Measurements from ENCODE around the gene CAMSAP2. TPM values are rescaled to one million over a fixed set of nuclear protein-coding genes. Genes with fewer than 3 reads are reported as not detected.

Gene CAMSAP2
- polyA plus RNA-seq, 1 of the 3 experiments (the other 2 are of a cell fraction), result 5.5 TPM

GRCh38 chr1:200885623-200886402 lies 147.1 kb downstream of the CAMSAP2 start:
- POLR2A ChIA-PET, result no interaction called here
- H3K9ac ChIP-seq, result no peak overlapping the region
- DNase-seq, result no peak
- H3F3A ChIP-seq (replicated peaks; ENCODE audit: insufficient read depth), result no peaks in the 10 kb centered on the region
- WGBS (ENCODE audit: low lambda C conversion rate), result 87% methylated on average over 6 of the region's 6 CpGs
- no peaks in the 10 kb centered on the region for H3K9me2 ChIP-seq
- H3K27me3 ChIP-seq (ENCODE audit: insufficient read depth), result no peaks in the 10 kb centered on the region
- H3K79me2 ChIP-seq (ENCODE audit: insufficient read depth), result no peaks in the 10 kb centered on the region
- H3K27ac ChIP-seq (ENCODE audit: low read depth in 2 of 2, low read length in 1 of 2), result no peak overlapping the region
- no peaks in the 10 kb centered on the region for H3K36me3 ChIP-seq (replicated peaks in 1 of 2; ENCODE audit: control insufficient read depth in 1 of 2, insufficient read depth in 2 of 2, low read length in 1 of 2)
- peaks cover 0 to 3% of the 10 kb centered on the region in 2 experiments; a peak in 1 of 4 replicates for H3K4me1 ChIP-seq (ENCODE audit: control insufficient read depth in 1 of 2, insufficient read depth in 2 of 2, low read depth in 1 of 2, low read length in 1 of 2)
- TF ChIP-seq GATA2 (CRISPR knock-in tag; IDR thresholded peaks at IDR 0.05) (no peak), SIN3A (IDR thresholded peaks at IDR 0.05; ENCODE audit: borderline replicate concordance, low read depth, low read length) (no peak), NRF1 (IDR thresholded peaks at IDR 0.05; ENCODE audit: low read depth, low read length) (no peak), FOXM1 (IDR thresholded peaks at IDR 0.05; ENCODE audit: low read depth) (no peak), RAD21 (IDR thresholded peaks at IDR 0.05; ENCODE audit: low read length) (no peak), ELF1 (IDR thresholded peaks at IDR 0.05) (no peak), RCOR1 (IDR thresholded peaks at IDR 0.05; ENCODE audit: low read length) (no peak), EP300 (IDR thresholded peaks at IDR 0.05; ENCODE audit: borderline replicate concordance in 1 of 2, low read depth in 1 of 2, low read length in 1 of 2) (no peak), CHD2 (IDR thresholded peaks at IDR 0.05; ENCODE audit: low read length, partially characterized antibody) (no peak), ZBTB33 (IDR thresholded peaks at IDR 0.05; ENCODE audit: borderline replicate concordance, low read depth) (no peak), RXRA (IDR thresholded peaks at IDR 0.05; ENCODE audit: borderline replicate concordance, low read depth) (no peak), GABPA (IDR thresholded peaks at IDR 0.05; ENCODE audit: low read depth) (no peak), TAF1 (IDR thresholded peaks at IDR 0.05; ENCODE audit: borderline replicate concordance, low read depth, low read length) (no peak)
- H2AFZ ChIP-seq (ENCODE audit: low read depth), result no peak overlapping the region
- no peaks in the 10 kb centered on the region for H4K20me1 ChIP-seq (ENCODE audit: insufficient read depth)
- H3K9me3 ChIP-seq, result no peaks in the 10 kb centered on the region
- no peak overlapping the region for H3K4me2 ChIP-seq
- CTCF ChIA-PET, result interaction anchor here (1.5 kb wide), 1 partner anchor 263 kb away, joined by 5 read pairs; no protein-coding TSS in a partner anchor
- no peak overlapping the region for H3K4me3 ChIP-seq (ENCODE audit: low read depth in 2 of 2, low read length in 1 of 2)

- CTCF ChIA-PET, result no interaction called here
- Histone ChIP-seq H3K27ac (ENCODE audit: low read depth in 2 of 2, low read length in 1 of 2) (no peak overlapping the region), H3K79me2 (ENCODE audit: insufficient read depth) (no peaks in the 10 kb centered on the region), H4K20me1 (ENCODE audit: insufficient read depth) (no peaks in the 10 kb centered on the region), H3F3A (replicated peaks; ENCODE audit: insufficient read depth) (no peaks in the 10 kb centered on the region), H3K27me3 (ENCODE audit: insufficient read depth) (no peaks in the 10 kb centered on the region), H3K9me2 (no peaks in the 10 kb centered on the region), H2AFZ (ENCODE audit: low read depth) (no peak overlapping the region), H3K36me3 (replicated peaks in 1 of 2; ENCODE audit: control insufficient read depth in 1 of 2, insufficient read depth in 2 of 2, low read length in 1 of 2) (no peaks in the 10 kb centered on the region), H3K9ac (no peak overlapping the region), H3K4me2 (no peak overlapping the region), H3K9me3 (no peaks in the 10 kb centered on the region), H3K4me1 (ENCODE audit: control insufficient read depth in 1 of 2, insufficient read depth in 2 of 2, low read depth in 1 of 2, low read length in 1 of 2) (peaks cover 0 to 3% of the 10 kb centered on the region in 2 experiments; a peak in 1 of 4 replicates), H3K4me3 (ENCODE audit: low read depth in 2 of 2, low read length in 1 of 2) (no peak overlapping the region)
- WGBS (ENCODE audit: low lambda C conversion rate), result 88% methylated on average over 2 of the region's 2 CpGs
- DNase-seq, result no peak
- POLR2A ChIA-PET, result no interaction called here
- TF ChIP-seq RAD21 (IDR thresholded peaks at IDR 0.05; ENCODE audit: low read length) (no peak), EP300 (IDR thresholded peaks at IDR 0.05; ENCODE audit: borderline replicate concordance in 1 of 2, low read depth in 1 of 2, low read length in 1 of 2) (no peak), PBX3 (IDR thresholded peaks at IDR 0.05) (no peak), MXI1 (IDR thresholded peaks at IDR 0.05; ENCODE audit: low read depth, low read length) (no peak), FOXJ3 (CRISPR knock-in tag; IDR thresholded peaks at IDR 0.05) (no peak), YY1 (IDR thresholded peaks at IDR 0.05; ENCODE audit: low read depth) (no peak), POLR2AphosphoS5 (IDR thresholded peaks at IDR 0.05; ENCODE audit: low read depth, low read length) (no peak), JUND (IDR thresholded peaks at IDR 0.05) (no peak), MEF2A (IDR thresholded peaks at IDR 0.05; ENCODE audit: borderline replicate concordance, low read depth) (no peak), RCOR1 (IDR thresholded peaks at IDR 0.05; ENCODE audit: low read length) (no peak), IRF3 (IDR thresholded peaks at IDR 0.05; ENCODE audit: low read depth, low read length) (no peak), GABPA (IDR thresholded peaks at IDR 0.05; ENCODE audit: low read depth) (no peak), FOSL2 (IDR thresholded peaks at IDR 0.05; ENCODE audit: borderline replicate concordance, low read depth) (no peak), RFX5 (IDR thresholded peaks at IDR 0.05; ENCODE audit: low read length) (no peak), CHD2 (IDR thresholded peaks at IDR 0.05; ENCODE audit: low read length, partially characterized antibody) (no peak), USF1 (IDR thresholded peaks at IDR 0.05; ENCODE audit: borderline replicate concordance, low read depth) (no peak)
Measured at GRCh38 chr1:200886594-200886993, 147.9 kb downstream of the CAMSAP2 start.
